GM18867 (cell line): ENCODE measurements around the gene KIF26A.

ENCODE experiments used
- ATAC-seq: cut with Tn5 transposase; IDR thresholded peaks from one replicate; pipeline ENCODE4 v1.9.1; 2021; ENCODE audit warnings: mild to moderate bottlenecking, moderate library complexity; ENCODE audit not compliant: unreplicated experiment

The KIF26A gene

DNA sequence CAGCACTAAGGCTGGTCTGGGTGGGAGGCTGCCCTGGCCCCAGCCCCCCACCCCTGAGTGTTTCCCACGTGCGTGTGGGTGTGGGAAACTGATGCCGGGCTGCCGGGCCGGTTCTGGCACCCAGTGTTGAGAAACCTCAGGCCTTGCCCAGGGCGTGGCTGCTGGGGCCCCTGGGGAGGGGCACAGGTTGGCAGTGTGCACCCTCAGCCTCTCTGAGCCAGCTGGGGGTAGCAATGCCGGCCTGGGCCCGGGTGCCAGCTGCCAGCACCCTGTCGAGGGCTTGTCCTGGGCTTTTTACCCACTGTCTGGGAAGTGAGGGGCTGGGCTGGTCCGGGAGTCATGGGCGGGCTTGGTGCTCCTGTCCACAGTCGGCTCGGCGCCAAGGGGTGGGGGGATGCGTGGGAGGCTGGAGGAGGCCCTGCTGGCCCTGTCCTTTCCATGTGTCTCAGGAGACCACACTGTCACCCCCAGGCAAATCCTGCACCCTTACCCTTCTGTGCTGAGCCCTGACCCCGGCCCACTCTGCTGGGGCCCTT lies 37.2 kb upstream of the KIF26A start:
- ATAC-seq: no peak

DNA sequence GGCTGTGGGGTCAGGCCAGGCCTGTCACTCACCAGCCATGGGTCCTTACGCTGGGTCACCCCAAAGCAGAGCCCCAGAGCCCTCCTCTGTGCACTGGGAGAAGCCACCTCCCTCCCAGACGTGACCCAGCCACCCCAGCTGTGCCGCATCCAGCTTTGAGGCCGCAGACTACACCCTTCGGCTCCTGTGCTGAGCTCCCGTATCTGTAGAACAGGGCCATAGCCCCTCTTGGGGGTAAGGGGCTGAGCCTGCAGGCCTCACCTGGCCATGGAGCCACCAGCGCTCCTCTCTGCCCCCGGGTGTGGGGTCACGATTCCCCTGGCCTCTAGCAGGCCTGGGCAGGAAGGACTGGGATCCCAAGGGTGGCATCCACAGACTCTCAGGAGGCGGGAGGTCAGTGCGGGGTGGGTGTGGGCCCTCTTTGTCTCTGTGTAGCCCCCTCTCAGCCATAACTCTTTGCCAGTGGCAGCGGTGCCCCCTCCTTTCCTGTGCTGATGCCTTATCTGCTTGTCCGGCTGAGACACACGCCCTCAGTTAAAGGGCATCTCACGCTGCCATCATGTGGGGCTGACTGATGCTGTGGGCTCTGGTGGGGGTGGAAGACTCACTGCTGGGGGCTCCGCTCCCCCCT lies 36.6 kb upstream of the KIF26A start:
- ATAC-seq: no peak

DNA sequence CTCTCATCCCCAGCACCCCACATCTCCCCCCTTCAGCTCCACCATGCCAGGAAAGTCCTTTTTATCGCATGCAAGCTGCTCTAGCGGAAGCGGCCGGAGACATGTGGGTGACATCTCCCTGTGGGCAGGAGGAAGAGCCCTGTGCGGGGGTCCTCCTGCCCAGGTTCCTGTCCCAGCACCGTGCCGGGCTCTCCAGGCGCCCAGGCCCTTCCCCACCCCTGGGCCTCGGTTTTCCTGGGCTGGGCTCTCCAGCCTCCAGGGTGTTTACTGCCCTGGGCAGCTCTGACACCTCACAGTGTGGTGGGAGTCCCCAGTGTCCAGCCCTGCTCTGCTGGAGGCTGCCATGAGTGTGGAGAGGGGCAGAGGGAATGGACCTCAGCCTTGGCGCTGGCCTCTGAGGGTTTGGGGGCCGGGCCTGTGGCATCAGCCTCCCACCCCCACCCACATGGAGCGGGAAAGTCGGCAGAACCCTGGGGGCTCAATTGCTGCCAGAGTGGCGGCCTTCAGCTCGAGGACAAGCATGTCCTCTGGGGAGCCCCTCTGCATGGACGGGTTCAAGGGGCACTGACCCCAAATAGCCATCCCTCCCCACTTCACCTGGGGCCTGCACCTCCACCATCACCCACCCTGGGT lies 36.0 kb upstream of the KIF26A start:
- ATAC-seq: no peak

DNA sequence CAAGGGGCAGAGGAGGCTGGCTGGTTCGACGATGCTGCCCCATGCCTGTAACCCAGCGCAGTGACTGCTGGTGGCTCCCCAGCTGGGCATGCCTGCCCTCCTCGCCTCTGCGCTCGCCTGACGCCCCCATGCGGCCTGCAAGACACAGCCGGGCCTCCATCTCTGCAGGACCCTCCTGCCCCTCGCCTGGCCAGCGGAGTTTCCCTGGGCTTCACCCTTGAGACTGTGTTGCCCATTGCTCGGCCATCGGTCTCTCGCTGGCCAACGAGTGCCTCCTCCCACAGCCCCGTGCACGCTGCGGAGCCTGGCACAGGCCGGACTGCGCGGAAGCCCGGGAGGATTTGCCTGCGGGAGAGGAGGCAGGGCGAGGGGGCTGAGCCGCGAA lies 35.3 kb upstream of the KIF26A start:
- no peak for ATAC-seq

DNA sequence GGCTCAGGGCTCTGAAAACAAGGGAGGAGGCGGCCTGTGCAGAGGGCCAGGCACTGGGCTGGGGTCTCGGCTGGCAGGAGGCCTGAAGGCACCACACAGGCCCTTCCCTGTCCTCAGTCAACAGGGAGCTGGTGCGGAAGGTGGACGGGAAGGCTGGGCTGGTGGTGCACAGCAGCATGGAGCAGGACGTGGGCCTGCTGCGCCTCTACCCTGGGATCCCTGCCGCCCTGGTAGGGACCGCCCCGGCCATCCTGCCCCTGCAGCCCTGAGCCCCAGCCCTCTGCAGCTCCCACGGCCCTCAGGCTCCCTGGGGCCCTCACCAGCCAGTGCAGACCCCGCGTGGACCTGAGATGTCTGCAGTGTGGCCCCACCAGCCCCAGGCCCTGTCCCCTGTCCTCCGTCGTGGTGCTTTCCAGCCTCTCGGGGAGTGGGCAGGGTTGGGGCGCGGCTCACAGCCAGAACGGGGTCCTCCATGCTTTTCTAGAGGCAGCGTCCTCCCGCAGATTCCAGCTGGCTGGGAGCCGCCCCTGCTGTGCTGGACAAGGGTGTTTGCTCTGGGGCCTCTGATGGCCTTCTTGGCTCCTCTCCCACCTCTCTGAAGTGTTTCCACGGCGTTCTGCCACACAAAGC lies 34.8 kb upstream of the KIF26A start:
- no peak for ATAC-seq

DNA sequence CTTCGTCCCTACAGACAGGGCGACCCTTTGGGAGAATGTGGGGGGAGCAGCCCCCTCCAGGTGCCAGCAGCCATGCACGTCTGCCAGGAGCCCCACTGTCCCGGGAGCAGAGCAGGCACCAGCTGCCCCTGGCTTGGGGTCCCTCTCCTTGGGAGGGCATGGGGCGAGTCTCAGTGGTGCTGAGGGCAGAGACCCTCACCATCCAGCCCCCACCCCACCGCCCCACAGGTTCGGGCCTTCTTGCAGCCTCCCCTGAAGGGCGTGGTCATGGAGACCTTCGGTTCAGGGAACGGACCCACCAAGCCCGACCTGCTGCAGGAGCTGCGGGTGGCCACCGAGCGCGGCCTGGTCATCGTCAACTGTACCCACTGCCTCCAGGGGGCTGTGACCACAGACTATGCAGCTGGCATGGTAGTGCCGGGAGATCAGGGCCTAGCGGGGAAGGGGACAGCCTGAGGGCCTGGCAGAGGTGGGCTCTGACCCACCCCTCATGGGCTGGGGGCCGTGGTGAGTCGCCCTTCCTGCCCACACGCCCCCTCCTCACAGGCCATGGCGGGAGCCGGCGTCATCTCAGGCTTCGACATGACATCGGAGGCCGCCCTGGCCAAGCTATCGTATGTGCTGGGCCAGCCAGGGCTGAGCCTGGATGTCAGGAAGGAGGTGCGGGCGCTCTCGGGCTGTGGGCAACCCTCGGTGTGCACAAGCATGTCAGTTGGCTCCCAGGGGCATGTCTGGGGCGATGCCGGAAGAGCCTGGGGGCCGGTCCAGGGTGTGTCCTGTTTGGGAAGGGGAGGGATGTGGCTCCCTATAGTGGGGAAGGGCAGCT lies 34.1 kb upstream of the KIF26A start:
- no peak for ATAC-seq

DNA sequence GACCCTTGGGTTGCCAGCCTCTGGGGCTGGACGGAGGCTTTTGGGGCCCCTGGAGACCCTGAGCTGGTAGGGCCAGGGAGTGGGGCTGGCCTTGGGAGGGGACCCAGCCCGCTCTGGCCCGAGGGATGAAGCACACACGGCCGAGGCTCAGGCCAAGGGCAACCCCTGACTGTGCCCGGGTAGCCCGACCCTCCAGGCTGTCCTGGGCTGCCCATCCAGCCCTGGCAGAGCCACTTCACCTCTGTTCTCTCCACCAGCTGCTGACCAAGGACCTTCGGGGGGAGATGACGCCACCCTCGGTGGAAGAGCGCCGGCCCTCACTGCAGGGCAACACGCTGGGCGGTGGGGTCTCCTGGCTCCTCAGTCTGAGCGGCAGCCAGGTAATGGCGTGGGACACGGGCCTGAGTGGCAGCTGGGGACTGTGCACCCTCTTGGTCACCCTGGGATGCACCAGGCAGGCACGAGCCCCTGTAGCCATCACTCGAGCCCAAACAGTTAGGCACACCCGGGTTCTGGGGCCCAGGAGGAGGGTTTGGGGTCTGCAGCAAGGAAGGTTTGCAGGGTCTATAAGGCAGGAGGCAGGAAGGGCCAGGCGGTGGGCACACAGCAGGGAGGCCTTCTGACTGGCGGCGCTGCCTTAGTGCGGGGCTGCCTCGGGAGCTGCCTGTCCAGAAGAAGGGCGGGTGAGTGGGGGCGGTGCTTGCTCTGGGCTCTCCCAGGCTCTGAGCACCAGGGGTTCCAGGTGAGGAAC lies 33.1 kb upstream of the KIF26A start:
- no peak for ATAC-seq

DNA sequence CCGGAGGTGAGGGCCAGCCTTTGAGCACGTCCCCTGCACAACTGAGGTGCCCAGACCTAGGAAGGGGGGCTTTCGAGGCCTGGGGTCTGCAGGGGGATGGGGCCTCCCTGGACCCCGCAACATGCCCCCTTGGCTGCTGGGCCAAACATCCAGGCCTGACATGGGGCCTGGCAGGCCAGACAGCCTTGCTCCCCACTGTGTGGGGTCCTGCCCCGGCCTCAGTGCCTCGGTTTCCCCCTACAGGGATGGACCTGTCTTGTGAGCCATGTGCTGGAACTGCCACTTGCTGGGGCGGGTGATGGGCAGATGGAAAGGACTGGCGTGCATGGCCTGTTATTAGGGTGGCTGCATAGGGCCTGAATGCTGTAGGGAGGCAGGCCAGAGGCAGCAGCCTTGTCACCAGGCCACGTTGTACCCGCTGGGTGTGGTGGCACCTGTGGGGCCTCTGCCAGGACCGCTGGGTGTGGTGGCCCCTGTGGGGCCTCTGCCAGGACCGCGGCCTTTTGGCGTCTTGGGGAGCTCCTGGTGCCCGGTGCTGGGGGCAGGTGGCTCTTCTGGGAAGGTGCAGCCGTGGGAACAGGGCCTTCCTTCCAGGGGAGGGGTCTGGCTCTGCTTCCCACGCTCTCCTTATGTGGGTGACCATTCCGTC lies 32.4 kb upstream of the KIF26A start:
- ATAC-seq: no peak

DNA sequence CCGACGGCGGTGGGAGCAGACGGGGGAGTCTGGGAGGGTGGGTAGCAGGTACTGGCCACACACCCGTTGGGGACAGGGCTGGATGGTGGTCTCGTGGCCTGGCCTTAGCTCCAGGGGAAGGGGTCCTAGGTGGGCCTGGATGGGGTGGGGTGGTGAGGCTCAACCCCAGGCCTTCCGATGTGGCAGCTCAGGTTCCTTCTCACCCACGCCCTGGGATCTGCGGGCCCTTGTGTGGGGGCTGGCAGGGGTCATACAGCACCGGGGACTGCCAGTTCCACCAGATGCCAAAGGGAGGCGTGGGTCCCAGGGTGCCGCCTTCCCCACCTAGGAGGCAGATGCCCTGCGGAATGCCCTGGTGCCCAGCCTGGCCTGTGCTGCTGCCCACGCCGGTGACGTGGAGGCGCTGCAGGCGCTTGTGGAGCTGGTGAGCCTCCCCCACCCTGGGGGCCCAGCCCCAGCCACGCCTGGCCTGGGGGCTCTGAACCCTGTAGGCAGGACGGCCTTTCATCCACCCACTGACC lies 31.9 kb upstream of the KIF26A start:
- ATAC-seq: no peak

DNA sequence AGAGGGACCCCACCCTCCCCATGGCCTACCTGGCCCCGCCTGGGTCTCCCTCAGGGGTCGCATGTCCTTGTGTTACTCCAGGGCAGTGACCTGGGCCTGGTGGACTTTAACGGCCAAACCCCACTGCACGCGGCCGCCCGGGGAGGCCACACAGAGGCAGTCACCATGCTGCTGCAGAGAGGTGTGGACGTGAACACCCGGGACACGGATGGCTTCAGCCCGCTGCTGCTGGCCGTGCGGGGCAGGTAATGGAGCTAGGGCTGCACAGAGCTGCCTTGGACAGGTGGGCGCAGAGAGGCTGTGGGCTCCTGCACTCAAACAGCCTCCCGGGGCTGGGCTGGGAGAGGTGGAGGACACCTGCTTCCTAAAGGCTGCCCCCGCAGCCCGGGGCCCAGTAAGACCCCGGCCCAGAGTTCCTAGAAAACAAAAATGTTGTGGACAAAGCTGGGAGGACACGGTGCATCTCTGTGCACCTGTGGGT lies 31.2 kb upstream of the KIF26A start:
- ATAC-seq: no peak

DNA sequence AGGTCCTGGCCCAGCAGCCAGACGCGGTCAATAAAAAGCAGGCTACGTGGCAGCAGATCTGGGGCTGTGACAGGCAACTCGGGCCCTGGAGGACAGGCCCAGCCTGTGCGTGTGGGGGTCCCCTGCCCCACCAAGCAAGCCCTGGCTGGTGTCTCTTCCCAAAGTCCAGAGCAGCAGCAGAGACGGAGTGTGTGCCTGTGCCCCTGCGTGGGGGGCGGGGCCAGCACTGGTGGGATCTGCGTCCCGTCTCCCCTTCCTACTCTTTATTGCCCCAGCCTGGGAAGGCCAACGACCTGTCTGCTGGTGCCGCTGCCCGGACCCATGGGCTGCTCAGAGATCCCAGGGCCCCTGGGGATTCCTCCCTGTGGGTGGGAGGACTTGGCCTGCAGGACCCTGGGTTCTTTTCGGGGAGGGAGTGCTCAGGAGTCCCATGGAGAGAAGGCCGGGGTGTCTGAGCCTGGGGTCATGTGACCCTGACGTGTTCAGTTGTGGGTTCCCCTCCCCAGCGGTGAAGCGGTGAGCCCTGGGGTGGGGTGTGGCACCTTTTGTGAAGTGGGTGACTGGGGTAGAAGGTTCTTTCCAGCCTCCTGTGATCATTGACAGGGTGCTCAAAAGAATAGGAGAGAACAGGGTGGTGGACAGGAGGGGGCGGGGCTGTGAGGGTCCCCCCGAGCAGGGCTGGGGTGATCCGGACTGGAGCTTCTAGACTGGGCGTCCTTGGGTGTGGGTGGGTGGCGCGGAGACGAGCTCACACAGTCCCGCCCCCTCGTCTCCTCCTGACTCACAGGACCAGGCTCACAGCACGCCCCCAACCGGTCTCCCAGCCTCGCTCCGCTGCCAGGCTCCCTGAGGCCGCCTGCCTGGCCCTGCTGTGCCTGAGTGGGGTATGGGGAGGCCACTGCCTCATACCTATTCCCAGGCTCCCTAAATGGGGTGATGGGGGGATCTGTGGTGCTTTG lies 30.5 kb upstream of the KIF26A start:
- no peak for ATAC-seq

DNA sequence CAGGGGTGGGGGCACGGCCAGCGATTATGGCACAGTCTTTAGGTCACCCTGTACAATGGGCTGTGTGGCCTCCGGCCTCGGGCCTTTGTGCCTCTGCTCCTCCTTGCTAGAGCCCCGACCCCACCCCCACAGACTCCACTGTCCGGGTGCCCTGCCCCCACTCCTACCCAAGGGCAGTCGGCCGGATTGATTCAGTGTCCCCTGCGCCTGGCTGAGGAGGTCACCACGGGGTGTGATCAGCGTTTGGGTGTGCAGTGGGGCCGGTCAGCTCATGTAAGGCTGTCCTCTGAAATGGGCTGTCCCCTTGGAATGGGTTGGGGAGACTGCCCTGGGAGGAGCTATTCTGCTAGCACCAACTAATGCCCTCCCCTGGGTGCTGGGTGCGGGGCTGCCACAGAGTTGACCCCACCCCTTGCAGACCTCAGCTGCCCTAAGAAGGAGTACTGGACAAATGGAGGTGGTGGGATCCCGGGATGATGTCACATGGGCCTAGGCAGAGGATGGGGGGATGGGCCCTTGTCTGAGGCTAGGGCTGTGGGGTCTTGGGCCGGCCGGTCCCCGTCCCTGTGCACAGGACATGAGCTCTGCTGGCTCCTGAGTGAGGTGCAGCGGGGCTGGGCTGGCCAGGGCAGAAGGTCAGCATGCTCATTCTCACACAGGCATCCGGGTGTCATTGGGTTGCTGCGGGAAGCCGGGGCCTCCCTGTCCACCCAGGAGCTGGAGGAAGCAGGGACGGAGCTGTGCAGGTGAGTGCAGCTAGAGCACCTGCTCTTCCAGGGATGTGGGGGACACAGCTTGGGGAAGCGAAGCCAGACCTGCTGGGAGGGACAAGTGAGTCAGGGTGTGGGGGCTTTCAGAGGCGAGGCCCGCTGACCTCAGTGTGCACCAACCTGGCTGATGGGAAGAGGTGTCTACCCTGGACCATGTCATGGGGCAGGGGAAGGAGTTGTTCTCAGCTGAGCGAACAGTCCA lies 29.5 kb upstream of the KIF26A start:
- ATAC-seq: no peak

DNA sequence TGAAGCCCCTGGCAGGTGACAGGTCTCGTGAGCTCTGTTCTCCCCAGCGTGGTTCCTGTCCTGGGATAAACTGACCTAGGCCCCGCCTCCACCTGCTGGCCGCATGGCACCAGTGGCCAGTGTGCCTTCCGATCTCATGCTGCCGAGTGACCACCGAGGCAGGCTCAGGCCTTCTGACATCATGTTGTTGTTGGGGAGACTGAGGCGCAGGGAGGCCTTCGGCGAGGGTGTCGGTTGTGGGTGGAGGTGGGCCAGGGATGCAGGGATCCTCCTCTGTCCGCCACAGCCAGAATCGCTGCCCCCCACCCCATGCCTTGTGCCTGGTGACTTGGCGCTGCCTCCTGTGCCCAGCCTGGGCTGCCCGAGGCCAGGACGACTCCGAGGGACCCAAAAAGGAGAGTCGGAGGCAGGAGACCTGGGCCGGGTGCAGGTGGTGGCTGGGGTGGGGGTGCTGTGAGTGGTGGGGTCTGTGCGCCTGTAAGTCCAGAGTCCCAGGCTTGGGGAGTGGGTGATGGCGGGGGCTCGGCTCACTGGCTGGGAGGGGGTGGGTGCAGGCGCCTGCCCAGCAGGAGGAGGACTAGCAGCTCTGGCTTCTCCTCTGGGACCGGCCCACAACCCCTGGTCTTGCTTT lies 28.5 kb upstream of the KIF26A start:
- no peak for ATAC-seq

DNA sequence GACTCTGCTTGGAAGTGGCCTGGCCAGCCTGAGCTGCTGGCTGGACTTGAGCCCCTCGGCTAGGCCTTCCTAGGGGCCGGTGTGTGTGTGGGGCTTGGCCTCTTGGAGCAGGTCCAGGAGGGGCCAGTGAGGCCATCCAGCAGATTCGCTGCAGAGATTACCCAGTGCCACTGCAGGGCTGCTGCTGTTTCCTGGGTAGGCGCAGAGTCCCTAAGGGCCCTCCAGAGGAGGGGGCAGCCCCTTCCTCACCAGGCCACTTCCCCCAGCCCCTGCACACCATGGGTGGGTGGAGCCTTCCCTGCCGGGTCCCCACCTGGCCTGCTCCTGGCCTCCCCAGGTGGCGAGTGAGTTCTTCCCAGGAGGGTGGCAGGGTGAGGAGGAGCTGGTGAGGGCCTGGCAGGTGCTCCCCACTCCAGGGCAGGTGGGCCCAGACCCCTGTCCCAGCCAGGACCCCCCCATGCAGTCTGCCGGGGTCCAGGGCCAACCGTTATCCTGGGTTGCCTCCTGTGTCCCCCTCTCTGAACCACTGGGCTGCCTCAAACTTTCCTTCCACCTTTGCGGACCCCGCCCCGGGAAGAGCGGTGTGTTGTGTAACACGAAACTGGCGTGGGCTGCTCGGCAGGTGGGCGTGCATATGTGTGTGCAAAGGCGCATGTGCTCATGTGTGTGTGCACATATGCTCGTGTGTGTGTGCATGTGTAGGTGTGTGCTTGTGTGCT lies 27.7 kb upstream of the KIF26A start:
- no peak for ATAC-seq

DNA sequence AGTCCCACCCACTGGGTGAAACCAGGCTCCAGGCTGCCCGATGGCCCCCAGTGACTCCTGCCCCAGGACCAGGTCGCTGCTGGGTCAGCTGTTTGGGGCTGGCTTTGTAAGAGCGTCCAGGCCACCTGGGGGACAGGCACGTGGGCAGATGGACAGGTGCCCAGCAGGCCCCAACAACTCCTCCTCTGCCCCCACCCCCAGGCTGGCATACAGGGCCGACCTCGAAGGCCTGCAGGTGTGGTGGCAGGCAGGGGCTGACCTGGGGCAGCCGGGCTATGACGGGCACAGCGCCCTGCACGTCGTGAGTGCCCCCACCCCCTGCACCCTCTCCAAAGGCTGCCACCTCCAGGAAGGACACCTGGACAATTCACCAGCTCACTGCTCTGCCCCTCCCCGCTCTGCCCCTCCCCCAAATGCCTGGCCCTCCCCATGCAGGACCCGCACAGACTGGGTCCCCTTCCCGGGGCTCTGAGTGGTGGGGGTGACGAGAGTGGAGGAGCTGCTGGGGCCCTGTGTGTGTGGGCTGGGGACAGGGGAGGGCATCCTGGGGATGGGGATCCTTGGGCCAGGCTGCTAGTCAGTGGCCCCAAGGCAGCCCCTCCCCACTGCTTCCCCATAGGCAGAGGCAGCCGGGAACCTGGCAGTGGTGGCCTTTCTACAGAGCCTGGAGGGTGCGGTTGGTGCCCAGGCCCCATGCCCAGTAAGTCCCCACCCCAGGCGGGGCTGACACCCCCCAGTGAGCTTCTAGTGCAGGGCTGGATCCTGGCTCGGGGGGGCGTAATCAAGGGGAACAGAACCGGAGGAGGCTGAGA lies 26.9 kb upstream of the KIF26A start:
- ATAC-seq: no peak

DNA sequence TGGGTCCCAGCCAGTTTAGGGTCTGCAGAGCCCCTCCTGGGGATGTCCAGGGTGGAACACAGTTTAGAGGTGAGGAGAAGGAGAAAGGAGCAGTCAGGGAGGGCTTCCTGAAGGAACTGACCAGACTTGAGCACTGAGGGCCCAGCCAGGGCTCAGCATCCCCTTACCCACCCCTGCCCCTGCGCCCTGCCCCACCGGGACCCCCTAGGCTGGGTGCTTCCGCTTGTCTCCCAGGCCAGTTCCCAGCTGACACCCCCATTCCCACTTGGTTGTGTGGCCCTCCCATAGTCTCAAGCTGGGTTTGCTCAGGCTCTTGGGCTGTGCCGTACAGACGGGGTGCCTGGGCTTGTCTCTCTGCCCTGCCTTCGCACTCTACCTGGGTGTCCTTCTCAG lies 26.3 kb upstream of the KIF26A start:
- no peak for ATAC-seq
